Lower leg skin (tissue), 3 donors: Measurements from ENCODE around the gene DNASE1L2.

Experiments
- POLR2A ChIP-seq, 2 donors: fragments of 450-650 bp; IDR thresholded peaks; one replicate each; pipeline ENCODE4 v1.6.1; 2016 to 2017; ENCODE audit warnings: antibody characterized with exemption in 2 of 2, mild to moderate bottlenecking in 1 of 2, moderate library complexity in 1 of 2
- TF ChIP-seq, protein P1 (sequence below), 3 donors: fragments of 450-650 bp; IDR thresholded peaks; one replicate each; pipeline ENCODE4 v1.5.1; 2016; ENCODE audit warnings: antibody characterized with exemption in 3 of 3, mild to moderate bottlenecking in 3 of 3, moderate library complexity in 2 of 3

DNA sequence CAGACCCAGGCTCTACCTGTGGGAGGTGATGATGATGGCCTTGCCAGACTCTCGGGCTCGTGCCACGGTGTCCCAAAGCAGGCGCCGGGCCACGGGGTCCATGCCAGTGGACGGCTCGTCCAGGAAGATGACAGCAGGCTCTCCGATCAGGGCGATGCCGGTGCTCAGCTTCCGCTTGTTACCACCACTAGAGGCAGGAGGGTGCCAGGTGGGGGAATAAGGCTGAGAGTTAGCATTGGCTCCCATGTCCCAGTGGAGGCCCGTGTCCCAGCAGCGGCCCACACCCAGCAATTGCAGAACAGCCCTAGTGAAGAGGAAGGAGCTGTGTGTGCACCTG, 42.0 kb downstream of the DNASE1L2 start:
- TF ChIP-seq, protein P1, sequence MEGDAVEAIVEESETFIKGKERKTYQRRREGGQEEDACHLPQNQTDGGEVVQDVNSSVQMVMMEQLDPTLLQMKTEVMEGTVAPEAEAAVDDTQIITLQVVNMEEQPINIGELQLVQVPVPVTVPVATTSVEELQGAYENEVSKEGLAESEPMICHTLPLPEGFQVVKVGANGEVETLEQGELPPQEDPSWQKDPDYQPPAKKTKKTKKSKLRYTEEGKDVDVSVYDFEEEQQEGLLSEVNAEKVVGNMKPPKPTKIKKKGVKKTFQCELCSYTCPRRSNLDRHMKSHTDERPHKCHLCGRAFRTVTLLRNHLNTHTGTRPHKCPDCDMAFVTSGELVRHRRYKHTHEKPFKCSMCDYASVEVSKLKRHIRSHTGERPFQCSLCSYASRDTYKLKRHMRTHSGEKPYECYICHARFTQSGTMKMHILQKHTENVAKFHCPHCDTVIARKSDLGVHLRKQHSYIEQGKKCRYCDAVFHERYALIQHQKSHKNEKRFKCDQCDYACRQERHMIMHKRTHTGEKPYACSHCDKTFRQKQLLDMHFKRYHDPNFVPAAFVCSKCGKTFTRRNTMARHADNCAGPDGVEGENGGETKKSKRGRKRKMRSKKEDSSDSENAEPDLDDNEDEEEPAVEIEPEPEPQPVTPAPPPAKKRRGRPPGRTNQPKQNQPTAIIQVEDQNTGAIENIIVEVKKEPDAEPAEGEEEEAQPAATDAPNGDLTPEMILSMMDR (IDR thresholded peaks at IDR 0.05): no peak
- no peak for TF ChIP-seq POLR2A (IDR thresholded peaks at IDR 0.05)
